Adipocyte (in vitro differentiated cells): Measurements from ENCODE around the gene WDFY1.

Source experiments
- DNase-seq: peaks from one replicate; pipeline ENCODE4 v3.0.0-alpha.2; 2015; ENCODE audit warnings: low read depth
- H3K27me3 ChIP-seq: replicated peaks from 2 replicates; pipeline ENCODE4 v1.7.0; 2013; ENCODE audit warnings: mild to moderate bottlenecking, low read length, moderate library complexity; ENCODE audit not compliant: control insufficient read depth, insufficient read depth
- H3K36me3 ChIP-seq: 2 replicates; pipeline ENCODE4 v1.7.0; 2013; ENCODE audit warnings: low read length, mild to moderate bottlenecking, moderate library complexity; ENCODE audit not compliant: control insufficient read depth, insufficient read depth, severe bottlenecking
- H3K4me1 ChIP-seq: 2 replicates; pipeline ENCODE4 v1.7.0; 2013; ENCODE audit warnings: mild to moderate bottlenecking, low read length, moderate library complexity; ENCODE audit not compliant: control insufficient read depth, insufficient read depth
- H3K4me3 ChIP-seq: 2 replicates; pipeline ENCODE4 v1.7.0; 2013; ENCODE audit warnings: mild to moderate bottlenecking, low read length, moderate library complexity
- H3K9ac ChIP-seq: 2 replicates; pipeline ENCODE4 v1.7.0; 2013; ENCODE audit warnings: mild to moderate bottlenecking, low read length, moderate library complexity
- H3K9me3 ChIP-seq: 2 replicates; pipeline ENCODE4 v1.7.0; 2013; ENCODE audit warnings: mild to moderate bottlenecking, low read length, moderate library complexity; ENCODE audit not compliant: control insufficient read depth

Gene WDFY1

GRCh38 chr2:223944703-223945531 is at the start of gene WDFY1:
WDFY1 (minus strand) TSS chr2:223945335; CDS start chr2:223945284, 51 bp downstream.
- Histone ChIP-seq H3K9me3 (no peaks in the 10 kb centered on the region), H3K27me3 (no peaks in the 10 kb centered on the region), H3K9ac (peak within 1 kb of the TSS; percentile 98), H3K4me1 (peaks cover 16% of the 10 kb centered on the region), H3K4me3 (peak within 1 kb of the TSS; percentile 85), H3K36me3 (no peaks in the 10 kb centered on the region)
- peak; percentile 95 for DNase-seq

- peaks cover 6% of the 10 kb centered on the region for H3K4me1 ChIP-seq
- no peaks in the 10 kb centered on the region for H3K9me3 ChIP-seq
- H3K9ac ChIP-seq, result no peak overlapping the region
- no peaks in the 10 kb centered on the region for H3K27me3 ChIP-seq
- no peak for DNase-seq
- H3K4me3 ChIP-seq, result no peak overlapping the region
- H3K36me3 ChIP-seq, result peaks cover 30% of the 10 kb centered on the region
Observed at GRCh38 chr2:223994562-223995162, 49.5 kb upstream of the WDFY1 start.

- peak; percentile 93 for DNase-seq
- H3K4me3 ChIP-seq, result no peak overlapping the region
- H3K27me3 ChIP-seq, result no peaks in the 10 kb centered on the region
- H3K4me1 ChIP-seq, result peaks cover 6% of the 10 kb centered on the region
- H3K36me3 ChIP-seq, result peaks cover 38% of the 10 kb centered on the region
- no peaks in the 10 kb centered on the region for H3K9me3 ChIP-seq
- no peak overlapping the region for H3K9ac ChIP-seq
Observed at GRCh38 chr2:223993634-223994232, 48.6 kb upstream of the WDFY1 start.

- no peaks in the 10 kb centered on the region for H3K27me3 ChIP-seq
- no peak overlapping the region for H3K4me3 ChIP-seq
- H3K36me3 ChIP-seq, result peaks cover 43% of the 10 kb centered on the region
- no peak for DNase-seq
- H3K9me3 ChIP-seq, result no peaks in the 10 kb centered on the region
- H3K9ac ChIP-seq, result no peak overlapping the region
- H3K4me1 ChIP-seq, result peaks cover 6% of the 10 kb centered on the region
Observed at GRCh38 chr2:223991611-223992010, 46.5 kb upstream of the WDFY1 start.

GRCh38 chr2:223989856-223990232 is 44.7 kb upstream of the WDFY1 start:
- Histone ChIP-seq H3K4me3 (no peak overlapping the region), H3K36me3 (peaks cover 42% of the 10 kb centered on the region), H3K4me1 (peaks cover 6% of the 10 kb centered on the region), H3K9me3 (no peaks in the 10 kb centered on the region), H3K27me3 (no peaks in the 10 kb centered on the region), H3K9ac (no peak overlapping the region)
- no peak for DNase-seq

- DNase-seq, result no peak
Observed at GRCh38 chr2:223989206-223989855, 44.2 kb upstream of the WDFY1 start.

GRCh38 chr2:223981241-223981640 is 36.1 kb upstream of the WDFY1 start:
- Histone ChIP-seq H3K9ac (no peak overlapping the region), H3K4me3 (no peak overlapping the region), H3K36me3 (peaks cover 71% of the 10 kb centered on the region), H3K9me3 (no peaks in the 10 kb centered on the region), H3K27me3 (no peaks in the 10 kb centered on the region), H3K4me1 (peaks cover 10% of the 10 kb centered on the region)
- DNase-seq, result no peak

More at GRCh38 chr2:223989206-223989855, 44.2 kb upstream of the WDFY1 start:
- Histone ChIP-seq H3K9ac (no peak overlapping the region), H3K36me3 (peaks cover 47% of the 10 kb centered on the region), H3K9me3 (no peaks in the 10 kb centered on the region), H3K27me3 (no peaks in the 10 kb centered on the region), H3K4me1 (peaks cover 6% of the 10 kb centered on the region), H3K4me3 (no peak overlapping the region)

- H3K27me3 ChIP-seq, result no peaks in the 10 kb centered on the region
- peaks cover 67% of the 10 kb centered on the region for H3K36me3 ChIP-seq
- no peak overlapping the region for H3K4me3 ChIP-seq
- H3K9me3 ChIP-seq, result no peaks in the 10 kb centered on the region
- peaks cover 10% of the 10 kb centered on the region for H3K4me1 ChIP-seq
- no peak for DNase-seq
- no peak overlapping the region for H3K9ac ChIP-seq
Observed at GRCh38 chr2:223980803-223981202, 35.7 kb upstream of the WDFY1 start.

GRCh38 chr2:223980397-223980735 is 35.2 kb upstream of the WDFY1 start:
- no peak for DNase-seq
- Histone ChIP-seq H3K4me1 (peaks cover 10% of the 10 kb centered on the region), H3K9me3 (no peaks in the 10 kb centered on the region), H3K36me3 (peaks cover 64% of the 10 kb centered on the region), H3K27me3 (no peaks in the 10 kb centered on the region), H3K4me3 (no peak overlapping the region), H3K9ac (no peak overlapping the region)

- no peaks in the 10 kb centered on the region for H3K27me3 ChIP-seq
- no peak for DNase-seq
- no peak overlapping the region for H3K4me3 ChIP-seq
- no peaks in the 10 kb centered on the region for H3K9me3 ChIP-seq
- peaks cover 10% of the 10 kb centered on the region for H3K4me1 ChIP-seq
- H3K9ac ChIP-seq, result no peak overlapping the region
- H3K36me3 ChIP-seq, result peaks cover 65% of the 10 kb centered on the region
Observed at GRCh38 chr2:223979730-223980396, 34.7 kb upstream of the WDFY1 start.

- peaks cover 59% of the 10 kb centered on the region for H3K36me3 ChIP-seq
- H3K4me3 ChIP-seq, result no peak overlapping the region
- H3K9ac ChIP-seq, result no peak overlapping the region
- DNase-seq, result peak; percentile 31
- no peaks in the 10 kb centered on the region for H3K27me3 ChIP-seq
- no peaks in the 10 kb centered on the region for H3K9me3 ChIP-seq
- peaks cover 10% of the 10 kb centered on the region for H3K4me1 ChIP-seq
Observed at GRCh38 chr2:223978451-223978850, 33.3 kb upstream of the WDFY1 start.
